ENCODE data around the gene IPO11.
A peak's percentile ranks its signal among the peaks of the same experiment; 100 is the strongest.

Gene IPO11

DNA sequence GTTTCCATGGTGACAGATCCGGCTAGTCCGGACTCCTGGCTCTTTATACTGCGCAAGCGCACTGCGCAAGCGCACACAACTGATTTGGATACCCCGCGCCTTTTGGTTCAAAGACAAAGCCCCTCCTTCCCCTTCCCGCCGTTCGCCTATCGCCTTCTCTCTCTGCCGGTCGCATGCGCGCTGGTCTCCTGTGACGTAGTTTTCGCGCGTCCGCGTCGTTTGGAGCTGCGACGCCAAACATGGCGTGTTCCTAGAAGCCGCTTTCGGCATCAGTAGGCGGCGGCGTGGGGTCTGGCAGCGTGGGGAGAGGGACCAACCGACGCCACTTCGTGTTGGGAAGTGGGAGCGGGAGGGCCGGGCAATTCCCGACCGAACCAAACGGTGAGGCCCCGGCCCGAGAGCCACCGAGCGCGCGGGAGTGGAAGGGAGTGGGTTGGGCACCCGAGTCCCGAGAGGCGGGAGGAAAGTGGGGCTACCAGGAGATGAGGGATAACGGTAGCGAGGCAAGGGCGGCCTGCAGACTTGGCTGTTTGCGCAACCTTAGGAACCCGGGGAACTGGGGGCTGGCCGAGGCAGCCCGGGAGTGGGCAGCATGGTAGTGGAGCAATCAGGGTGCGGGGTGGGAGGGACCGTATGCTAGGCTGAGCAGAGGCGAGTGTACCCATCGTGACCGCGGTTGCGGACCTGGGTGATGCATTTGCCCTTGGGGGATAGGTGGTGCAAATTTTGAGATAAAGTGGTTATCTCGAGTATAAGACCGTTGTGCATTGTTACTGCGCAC is at the start of gene IPO11:
IPO11 (plus strand) TSS at position 215 of the 781 bp plus-strand sequence. CDS start 24,517 bp downstream, outside the sequence.
- peak; percentile 93 for DNase-seq (ENCODE audit: low spot score)

DNA sequence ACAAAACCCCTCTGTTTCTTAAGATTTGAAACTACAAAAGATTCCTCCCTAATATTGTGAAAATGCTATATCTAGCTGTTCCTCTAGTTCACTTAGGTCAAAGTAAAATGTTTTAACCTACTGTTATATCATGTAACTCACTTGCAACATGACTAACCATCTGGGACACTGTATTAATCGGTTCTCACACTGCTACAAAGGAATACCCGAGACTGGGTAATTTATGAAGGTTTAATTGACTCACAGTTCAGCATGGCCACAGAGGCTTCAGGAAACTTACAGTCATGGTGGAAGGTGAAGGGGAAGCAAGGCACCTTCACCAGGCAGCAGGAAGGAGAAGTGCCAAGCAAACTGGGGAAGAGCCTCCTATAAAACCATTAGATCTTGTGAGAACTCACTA is 43.5 kb upstream of the IPO11 start:
- DNase-seq (ENCODE audit: low spot score) = no peak

DNA sequence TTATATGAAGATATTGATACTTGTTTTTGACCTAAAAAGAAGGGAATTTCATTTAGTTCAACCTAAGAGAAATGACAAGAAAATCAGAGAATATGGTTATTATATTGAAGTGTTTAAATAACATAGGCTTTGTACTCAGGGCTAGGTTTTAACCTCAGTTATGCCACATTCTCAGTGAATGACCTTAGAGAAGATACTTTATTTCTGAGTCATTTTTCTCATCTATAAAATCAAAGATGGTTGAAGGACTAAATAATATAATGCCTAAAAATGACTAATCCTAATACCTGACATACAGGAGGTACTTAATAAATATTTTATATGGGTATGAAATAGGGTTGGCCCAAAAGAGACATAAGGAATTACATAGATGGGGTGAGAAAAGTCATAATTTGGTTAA is 41.2 kb upstream of the IPO11 start:
- no peak for DNase-seq (ENCODE audit: low spot score)

DNA sequence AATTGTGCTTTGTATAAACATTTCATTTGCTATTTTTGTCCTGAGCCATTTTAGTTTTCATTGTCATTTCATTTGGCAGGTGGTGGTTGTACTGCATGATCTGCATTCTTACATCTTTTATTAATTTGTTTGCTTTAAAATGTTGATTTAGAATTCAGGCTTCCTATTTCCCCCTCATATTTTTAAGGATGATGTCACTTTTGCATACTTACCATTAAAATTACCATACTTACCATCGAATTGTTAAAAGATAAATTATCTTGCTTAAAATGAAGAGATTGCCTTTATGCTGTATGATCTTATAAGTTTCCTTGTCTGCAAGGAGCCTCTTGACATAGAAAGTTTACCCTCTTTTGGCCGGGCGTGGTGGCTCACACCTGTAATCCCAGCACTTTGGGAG is 40.0 kb upstream of the IPO11 start:
- DNase-seq (ENCODE audit: low spot score) = no peak

DNA sequence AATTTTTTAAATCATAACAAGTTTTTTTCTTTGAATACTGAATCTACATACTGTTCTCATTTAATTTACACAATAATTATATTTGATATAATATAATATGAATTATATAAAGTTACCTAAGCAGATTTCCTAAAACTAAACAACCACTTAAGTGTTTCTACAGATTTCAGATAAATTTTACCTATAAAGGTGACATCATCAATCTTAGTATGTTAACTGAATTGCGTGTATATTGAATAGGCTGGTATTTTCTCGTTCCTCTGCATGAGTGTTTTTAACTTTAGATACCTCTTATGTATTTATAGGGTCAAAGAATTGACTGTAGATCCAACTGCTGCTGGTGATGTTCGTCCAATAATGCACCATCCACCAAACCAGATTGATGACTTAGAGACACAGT is 39.2 kb upstream of the IPO11 start:
- DNase-seq (ENCODE audit: low spot score) = no peak

DNA sequence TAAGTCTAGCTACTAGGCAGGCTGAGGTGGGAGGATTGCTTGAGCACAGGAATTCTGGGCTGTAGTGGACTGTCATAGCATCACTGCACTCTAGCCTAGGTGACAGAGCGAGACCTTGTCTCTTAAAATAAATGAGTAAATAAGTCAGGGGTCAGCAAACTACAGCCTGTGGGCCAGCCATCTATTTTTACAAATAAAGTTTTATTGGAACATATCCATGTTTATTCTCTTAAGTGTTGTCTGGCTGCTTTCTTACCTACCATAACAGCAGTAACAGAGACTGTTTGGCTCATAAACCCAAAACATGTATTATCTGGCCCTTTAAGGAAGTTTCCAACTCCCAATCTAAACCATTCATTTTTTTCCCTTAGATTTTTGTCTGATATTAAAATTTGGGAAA is 38.5 kb upstream of the IPO11 start:
- no peak for DNase-seq (ENCODE audit: low spot score)

DNA sequence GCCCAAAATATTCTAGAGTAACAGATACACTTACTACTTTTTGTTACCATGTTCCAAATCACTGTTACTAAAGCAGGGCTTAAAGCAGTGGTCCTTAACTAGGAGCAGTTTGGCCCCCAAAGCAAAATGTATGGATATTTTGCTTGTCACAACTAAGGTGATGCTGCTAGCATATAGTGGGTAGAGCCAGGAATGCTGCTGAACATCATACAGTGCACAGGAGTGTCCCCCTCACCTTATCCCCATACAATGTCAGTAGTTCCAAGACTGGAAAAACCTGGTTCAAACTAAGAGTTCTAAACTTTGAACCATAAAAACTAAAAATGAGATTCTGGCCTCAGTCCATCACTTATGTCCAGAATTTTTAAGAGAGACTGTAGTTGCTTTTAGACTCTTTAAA is 36.9 kb upstream of the IPO11 start:
- no peak for DNase-seq (ENCODE audit: low spot score)

DNA sequence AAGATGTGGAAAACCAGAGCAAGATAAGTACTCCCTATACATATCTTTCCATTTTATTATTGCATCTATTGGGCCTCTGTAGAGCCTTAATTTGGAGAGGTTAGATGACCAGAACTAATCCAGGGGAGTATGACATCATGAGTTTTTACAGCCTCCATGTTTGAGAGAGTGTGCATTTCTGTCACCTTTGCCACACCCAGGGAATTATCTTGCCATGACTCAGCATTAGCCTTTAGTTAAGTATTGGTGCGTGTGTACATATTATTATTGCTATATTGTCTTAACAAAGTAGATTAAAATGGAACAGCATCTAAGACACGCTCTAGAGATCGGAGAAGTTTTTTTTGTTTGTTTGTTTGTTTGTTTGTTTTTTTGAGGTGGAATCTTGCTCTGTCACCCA is 36.5 kb upstream of the IPO11 start:
- DNase-seq (ENCODE audit: low spot score) = no peak

DNA sequence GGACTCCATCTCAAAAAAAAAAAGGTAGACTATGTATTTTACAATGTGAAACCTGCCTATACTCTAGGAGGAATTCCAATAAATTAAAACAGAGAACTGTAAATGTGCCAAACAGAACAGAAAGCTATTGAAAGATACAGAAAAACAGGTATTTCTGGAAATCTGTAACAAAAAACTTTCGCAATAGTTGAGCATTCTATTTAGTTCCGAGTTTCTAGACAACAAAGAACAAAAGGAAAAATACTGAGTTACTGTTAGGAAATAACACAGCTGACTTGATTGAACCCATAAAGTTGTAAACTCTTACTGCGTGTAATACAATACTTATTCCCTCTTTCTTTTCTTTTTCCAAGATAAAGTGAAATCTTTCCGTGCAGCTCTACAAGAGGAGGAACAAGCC is 27.4 kb upstream of the IPO11 start:
- DNase-seq (ENCODE audit: low spot score) = no peak

DNA sequence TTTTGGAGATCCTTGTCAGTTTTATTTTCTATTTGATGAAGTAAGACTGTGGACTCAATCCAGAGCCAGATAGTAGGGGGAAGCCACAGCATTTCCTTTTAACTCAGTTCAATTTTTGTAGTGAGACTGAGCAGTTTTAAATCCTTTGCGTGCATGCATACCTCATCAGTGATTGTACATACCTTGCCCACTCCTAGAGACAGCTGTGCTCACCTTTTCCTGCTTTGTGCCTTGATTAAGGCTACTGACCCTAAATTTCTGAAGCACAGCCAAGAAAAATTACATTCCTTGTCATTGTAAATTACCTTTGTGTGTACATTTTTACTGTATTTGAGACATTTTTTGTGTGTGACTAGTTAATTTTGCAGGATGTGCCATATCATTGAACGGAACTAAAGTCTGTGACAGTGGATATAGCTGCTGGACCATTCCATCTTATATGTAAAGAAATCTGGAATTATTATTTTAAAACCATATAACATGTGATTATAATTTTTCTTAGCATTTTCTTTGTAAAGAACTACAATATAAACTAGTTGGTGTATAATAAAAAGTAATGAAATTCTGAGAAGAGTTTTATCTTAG is 26.7 kb upstream of the IPO11 start:
- no peak for DNase-seq (ENCODE audit: low spot score)

DNA sequence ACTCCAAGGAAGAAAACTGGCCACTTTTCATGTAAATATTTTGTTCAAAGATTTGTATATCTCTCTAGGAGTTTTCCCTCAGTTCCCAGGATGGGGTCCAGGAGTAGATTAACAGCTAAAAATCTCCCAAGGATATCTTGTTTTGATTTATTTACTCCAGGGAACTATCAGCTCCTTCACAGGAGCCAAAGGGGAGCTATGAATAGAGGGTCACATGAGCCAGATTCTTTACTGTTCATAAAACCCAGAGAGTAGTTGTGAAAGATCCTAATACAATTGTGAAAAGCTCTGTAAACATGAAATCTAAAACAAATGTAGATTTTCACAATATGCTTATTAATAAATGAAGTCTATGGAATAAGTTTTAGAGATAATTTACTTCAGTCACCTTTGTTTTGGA is 25.7 kb upstream of the IPO11 start:
- DNase-seq (ENCODE audit: low spot score) = no peak

DNA sequence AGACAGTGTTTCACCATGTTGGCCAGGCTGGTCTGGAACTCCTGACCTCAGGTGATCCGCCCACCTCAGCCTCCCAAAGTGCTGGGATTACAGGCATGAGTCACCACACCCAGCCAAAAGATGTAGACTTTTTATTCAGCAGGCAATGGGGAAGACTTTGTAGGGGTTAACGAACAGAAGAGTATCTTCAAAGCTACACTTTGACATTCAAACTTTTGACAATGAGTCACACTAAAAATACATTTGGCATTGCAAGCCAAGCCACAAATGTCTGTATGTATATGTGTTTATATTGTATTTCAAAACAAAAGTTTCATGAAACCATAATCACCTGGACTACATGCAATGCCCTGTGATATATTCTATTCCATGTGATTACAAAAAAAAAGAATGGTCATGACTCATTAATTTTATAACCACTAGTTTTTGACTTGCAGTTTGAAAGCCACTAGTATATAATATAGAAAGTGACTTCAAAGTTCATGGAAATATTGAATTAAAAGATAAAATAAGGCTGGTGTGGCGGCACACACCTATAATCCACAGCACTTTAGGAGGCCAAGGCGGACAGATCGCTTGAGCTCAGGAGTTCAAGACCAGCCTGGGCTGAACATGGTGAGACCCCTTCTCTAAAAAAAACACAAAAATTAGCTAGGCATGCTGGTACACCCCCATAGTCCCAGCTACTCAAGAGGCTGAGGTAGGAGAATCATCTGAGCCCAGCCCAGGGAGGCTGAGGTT is 17.2 kb upstream of the IPO11 start:
- DNase-seq (ENCODE audit: low spot score) = no peak

DNA sequence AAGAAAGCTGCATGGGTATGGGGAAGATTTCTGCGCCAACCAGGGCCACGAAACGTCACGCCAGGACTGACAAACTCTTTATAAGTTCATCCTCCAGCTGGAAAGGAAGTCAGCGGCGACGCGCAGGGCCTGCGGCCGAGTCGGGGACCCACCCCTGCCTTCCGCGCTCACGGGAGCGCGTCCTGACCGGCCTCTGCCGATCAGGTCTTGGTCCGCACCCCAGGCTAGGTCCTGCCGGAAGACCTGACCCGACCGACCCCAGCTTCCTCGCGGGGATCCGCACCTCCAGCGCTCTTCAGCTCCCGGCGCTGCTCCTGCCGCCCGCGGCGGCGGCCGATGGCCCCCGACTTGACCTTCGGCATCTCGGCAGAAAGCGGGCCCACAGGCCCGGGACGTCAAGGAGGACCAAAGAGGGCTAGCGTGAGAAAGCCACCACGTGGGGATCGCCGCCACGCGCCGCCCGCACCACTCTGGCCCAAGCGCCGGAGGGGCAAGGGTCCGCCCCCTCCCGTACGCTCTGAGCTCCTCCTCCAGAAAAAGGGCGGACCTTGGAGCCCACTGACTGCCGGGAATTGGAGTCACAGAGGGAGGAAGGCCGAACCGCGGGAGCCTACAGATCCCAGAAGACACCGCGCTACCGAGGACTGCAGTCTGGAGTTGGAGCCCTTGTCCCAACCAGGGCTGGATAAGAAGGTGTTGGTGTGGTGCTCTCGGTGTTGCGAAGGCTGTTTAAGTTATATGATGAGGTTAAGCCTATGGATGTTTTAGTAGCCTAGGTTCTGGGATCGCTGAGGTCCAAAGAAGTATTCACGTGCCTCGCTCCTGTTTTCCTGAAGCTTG is 8.9 kb upstream of the IPO11 start, which contains the start of gene DIMT1:
DIMT1 (minus strand) TSS at position 495 of the 840 bp plus-strand sequence; CDS start at position 362, 133 bp downstream.
- peak; percentile 92 for DNase-seq (ENCODE audit: low spot score)

DNA sequence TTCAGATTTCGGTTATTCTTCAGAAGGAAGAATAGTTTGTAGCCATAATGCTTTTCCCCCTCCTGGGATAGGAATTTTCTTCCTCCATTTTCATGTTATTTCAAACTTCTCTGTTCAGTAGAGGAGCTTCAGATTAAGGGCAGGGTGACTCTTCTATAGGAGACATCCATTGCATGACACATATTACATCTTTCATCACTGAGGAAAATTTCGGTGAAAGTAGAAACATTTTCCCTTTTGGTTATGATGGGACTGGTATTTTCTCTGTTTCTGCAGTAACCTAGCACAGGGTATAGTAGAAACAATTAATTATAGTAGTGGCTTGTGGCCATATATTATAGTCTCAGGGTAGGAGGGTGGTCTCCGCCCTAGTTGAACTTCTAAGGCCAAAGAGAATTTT is 1.1 kb downstream of the IPO11 start:
- DNase-seq (ENCODE audit: low spot score) = no peak

DNA sequence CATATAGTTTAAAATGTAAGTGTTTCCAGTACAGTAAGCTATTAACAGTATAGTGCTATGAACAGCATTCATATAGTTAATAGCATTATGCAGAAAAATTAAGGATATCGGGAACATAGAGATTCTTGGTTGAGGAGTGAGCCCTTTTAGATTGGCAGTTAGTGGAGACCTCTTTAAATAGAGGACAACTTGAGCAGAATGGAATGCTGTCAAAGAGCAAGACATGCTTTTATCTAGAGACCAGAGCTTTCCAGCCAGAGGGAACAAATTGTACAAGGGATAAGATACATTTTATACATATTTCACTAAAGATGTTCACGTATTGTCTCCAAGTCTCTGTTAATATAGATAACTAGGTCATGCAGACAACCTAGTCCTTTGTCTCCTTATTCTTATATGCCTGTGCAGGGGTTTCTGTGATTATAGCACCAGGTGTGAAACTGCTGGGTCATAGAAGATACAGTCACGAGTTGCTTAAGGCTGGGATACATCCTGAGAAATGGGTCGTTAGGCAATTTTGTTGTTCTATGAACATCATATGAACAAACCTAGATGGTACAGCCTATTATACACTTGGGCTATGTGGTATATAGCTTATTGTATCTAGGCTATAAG is 6.0 kb downstream of the IPO11 start:
- DNase-seq (ENCODE audit: low spot score) = no peak

DNA sequence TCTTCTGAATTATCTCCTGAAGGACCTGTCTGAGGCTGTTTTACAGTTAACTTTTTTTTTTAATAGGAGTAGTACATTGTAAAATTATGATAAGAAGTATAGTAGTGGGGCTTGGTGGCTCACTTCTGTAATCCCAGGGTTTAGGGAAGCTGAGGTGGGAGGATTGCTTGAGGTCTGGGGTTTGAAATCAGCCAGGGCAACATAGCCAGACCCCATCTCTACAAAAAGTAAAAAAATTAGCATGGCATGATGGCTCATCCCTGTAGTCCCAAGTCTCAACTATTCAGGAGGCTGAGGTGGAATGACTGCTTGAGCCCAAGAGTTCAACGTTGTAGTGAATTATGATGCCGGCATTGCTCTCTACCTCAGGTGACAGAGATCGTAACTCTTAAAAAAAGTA is 7.0 kb downstream of the IPO11 start:
- no peak for DNase-seq (ENCODE audit: low spot score)

DNA sequence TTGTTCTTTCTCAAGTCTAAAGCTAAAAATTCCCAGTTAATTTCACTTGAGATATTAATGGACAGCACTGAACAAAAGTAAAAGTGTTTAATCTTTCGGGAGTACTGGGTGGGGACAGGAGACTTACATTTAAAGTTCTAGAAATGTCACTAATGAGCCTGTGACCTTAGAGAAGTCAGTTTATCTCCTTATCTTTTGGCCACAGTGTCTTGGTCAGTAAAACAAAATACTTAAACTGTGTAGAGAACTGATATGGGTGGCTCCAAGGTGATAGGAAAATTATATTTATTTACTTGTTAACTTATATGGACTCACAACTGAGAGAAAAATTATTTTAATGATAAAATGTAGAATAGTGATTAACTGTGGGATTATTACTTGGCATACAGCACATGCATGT is 8.9 kb downstream of the IPO11 start:
- DNase-seq (ENCODE audit: low spot score) = no peak

DNA sequence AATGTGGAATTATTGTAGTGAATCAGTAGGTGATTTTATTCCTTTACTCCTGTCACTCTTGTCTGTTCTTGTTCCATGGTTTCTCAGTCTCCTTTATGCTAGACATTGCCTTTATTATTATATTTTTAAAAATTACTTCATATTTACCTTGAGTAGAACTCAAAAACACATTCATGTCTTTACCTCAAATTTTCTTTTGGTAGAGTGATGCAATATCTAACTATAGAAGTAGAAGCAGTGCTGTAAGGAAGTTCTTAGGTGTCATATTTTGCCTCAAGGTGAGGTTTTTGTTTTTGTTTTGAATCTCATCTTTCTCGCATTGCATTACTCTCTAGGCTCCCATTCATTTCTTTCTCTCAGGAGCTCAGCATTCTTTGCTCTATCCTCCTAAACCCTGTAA is 12.2 kb downstream of the IPO11 start:
- DNase-seq (ENCODE audit: low spot score) = no peak

DNA sequence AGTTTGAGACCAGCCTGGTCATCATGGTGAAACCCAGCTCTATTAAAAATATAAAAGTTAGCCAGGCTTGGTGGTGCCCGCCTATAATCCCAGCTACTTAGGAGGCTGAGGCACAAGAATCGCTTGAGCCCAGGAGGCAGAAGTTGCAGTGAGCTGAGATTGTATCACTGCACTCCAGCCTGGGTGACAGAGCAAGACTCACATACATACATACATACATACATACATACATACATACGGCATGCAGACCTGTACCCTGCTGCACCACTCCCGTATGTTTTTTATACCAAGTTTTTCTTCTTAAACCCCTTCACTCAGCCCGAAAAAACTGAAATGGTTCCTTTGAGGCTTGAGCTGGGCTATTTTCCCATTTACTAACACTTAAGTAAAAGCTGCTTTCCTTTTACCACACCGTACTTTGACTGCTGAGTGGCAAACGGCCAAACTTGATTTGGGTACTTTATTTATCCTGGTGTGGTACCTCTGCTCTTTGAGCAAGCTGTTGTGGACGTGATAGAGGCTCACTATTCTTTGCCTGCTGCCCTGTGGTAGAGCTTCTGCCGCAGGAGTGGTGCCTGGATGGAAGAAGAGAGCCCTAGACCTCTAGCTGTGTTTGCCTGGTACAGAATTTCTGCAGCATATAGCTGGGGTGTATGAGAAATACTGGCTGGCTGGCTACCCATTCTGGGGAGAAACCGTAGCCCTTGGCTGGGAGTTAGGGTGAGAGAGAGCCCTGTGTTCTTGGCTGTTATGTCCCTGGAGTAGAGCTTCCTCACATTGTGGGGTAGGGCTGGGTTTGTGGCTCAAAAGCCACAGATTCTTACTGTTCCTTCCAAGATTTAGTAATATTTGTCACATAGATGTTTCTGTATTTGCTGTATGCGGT is 19.4 kb downstream of the IPO11 start:
- DNase-seq (ENCODE audit: low spot score) = no peak

DNA sequence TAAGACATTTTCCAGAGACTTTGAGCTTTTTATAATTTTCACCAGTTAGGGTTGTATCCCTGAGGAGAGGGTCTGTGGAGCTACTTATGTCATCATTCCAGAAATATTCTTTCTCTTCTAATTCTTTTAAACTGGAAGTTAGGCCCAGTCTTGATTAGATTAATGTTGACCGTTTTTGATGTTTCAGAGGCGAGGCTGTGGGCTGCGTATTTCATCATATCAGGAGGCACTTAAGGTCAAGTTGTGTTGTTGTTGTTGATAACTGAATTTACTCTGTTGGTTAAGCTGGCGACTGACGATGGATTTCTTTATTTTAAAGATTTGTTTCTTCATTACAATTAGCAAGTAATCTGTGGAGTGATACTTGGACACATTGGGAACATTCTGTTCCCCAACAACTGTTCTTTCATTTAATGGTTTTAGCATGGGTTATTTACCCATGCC is 20.1 kb downstream of the IPO11 start:
- DNase-seq (ENCODE audit: low spot score) = no peak

DNA sequence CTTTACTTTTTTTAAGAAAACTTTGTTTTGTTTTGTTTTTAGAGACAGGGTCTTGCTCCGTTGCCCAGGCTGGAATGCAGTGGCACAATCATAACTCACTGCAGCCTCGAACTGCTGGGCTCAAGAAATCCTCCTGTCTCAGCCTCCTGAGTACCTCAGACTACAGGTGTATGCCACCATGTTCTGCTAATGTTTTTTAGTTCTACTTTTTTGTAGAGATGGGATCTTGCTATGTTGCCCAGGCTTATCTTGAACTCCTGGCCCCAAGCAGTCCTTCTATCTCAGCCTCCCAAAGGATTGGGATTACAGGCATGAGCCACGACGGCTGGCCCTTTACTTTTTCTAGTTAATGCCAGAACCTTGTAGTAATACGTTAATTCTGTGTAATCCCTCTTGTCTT is 36.0 kb downstream of the IPO11 start:
- DNase-seq (ENCODE audit: low spot score) = no peak

Measured in D341Med (cell line).